Lower leg skin (tissue), 3 donors: Measurements from ENCODE around the gene CIDEB.

Source experiments
- CTCF ChIP-seq, 3 donors: fragments of 450-650 bp; IDR thresholded peaks; one replicate each; pipeline ENCODE4 v1.5.1; 2016; ENCODE audit warnings: antibody characterized with exemption in 3 of 3, mild to moderate bottlenecking in 3 of 3, moderate library complexity in 2 of 3
- POLR2A ChIP-seq, 2 donors: fragments of 450-650 bp; IDR thresholded peaks; one replicate each; pipeline ENCODE4 v1.6.1; 2016 to 2017; ENCODE audit warnings: antibody characterized with exemption in 2 of 2, mild to moderate bottlenecking in 1 of 2, moderate library complexity in 1 of 2

- TF ChIP-seq CTCF (IDR thresholded peaks at IDR 0.05) = no peak
- TF ChIP-seq POLR2A (IDR thresholded peaks at IDR 0.05) = no peak
These were observed 8.8 kb upstream of the CIDEB start for GRCh38 chr14:24316597-24316950.
